ENCODE results near the gene SPDL1.
A peak's percentile ranks its signal among the peaks of the same experiment; 100 is the strongest.

Gene SPDL1

GRCh38 chr5:169634606-169635005 lies 51.0 kb downstream of the SPDL1 start:
- no peak for DNase-seq

- no peak for DNase-seq
Measured at GRCh38 chr5:169635936-169636335, 52.4 kb downstream of the SPDL1 start.

- DNase-seq, result peak; percentile 51
Measured at GRCh38 chr5:169636477-169637084, 53.0 kb downstream of the SPDL1 start.

GRCh38 chr5:169637085-169637548 lies 53.5 kb downstream of the SPDL1 start, which contains the start of gene DOCK2:
Gene DOCK2, plus strand, starts transcription at chr5:169637275. Its CDS starts 52 bp downstream, at chr5:169637327.
- DNase-seq, result peak; percentile 73

- DNase-seq, result peak; percentile 56
Measured at GRCh38 chr5:169637549-169638121, 54.1 kb downstream of the SPDL1 start.

- DNase-seq, result no peak
Measured at GRCh38 chr5:169641253-169641652, 57.7 kb downstream of the SPDL1 start.

GRCh38 chr5:169646856-169647255 lies 63.3 kb downstream of the SPDL1 start:
- no peak for DNase-seq

GRCh38 chr5:169647566-169647965 lies 64.0 kb downstream of the SPDL1 start:
- peak; percentile 32 for DNase-seq

GRCh38 chr5:169648725-169649310 lies 65.2 kb downstream of the SPDL1 start:
- DNase-seq, result no peak

- DNase-seq, result no peak
Measured at GRCh38 chr5:169649486-169649885, 65.9 kb downstream of the SPDL1 start.

GRCh38 chr5:169650701-169651331 lies 67.2 kb downstream of the SPDL1 start:
- DNase-seq, result peak; percentile 3

- DNase-seq, result no peak
Measured at GRCh38 chr5:169651526-169651925, 68.0 kb downstream of the SPDL1 start.

GRCh38 chr5:169652057-169652456 lies 68.5 kb downstream of the SPDL1 start:
- DNase-seq, result no peak

- DNase-seq, result peak; percentile 11
Measured at GRCh38 chr5:169653091-169653490, 69.5 kb downstream of the SPDL1 start.

Measured in GF-D8 (cell line).